MCF 10A (cell line): ENCODE measurements around the gene CWC27. TPM values are rescaled to one million over a fixed set of nuclear protein-coding genes. Genes with fewer than 3 reads are reported as not detected.

Experiments
- BruUV-seq: library from RNA; stranded (reverse); fragments of 400-500 nt; replicated peaks from 2 replicates; lab custom pipeline; 2021; lab: Mats Ljungman, UMichigan
- CTCF ChIA-PET: fragments of 300-600 bp; sonication (Branson Sonifier 250); formaldehyde crosslinking; extraction: SDS; loops from one replicate; lab custom pipeline; 2021; ENCODE audit warnings: antibody characterized with exemption, inconsistent platforms; lab: Yijun Ruan, JAX
- POLR2A ChIA-PET: fragments of 300-600, 350-650 bp; sonication (Branson Sonifier 250); formaldehyde crosslinking; extraction: SDS; loops from one replicate; lab custom pipeline; 2020; ENCODE audit warnings: antibody characterized with exemption, inconsistent platforms; lab: Yijun Ruan, JAX
- DNase-seq: peaks from one replicate; pipeline ENCODE4 v3.0.0-alpha.2; 2018; ENCODE audit not compliant: unreplicated experiment
- H3K27ac Mint-ChIP-seq: one replicate; pipeline ENCODE4 v1.8.0; 2022; ENCODE audit warnings: mild to moderate bottlenecking, low read depth, mixed read lengths; ENCODE audit not compliant: unreplicated experiment
- H3K27me3 Mint-ChIP-seq: one replicate; pipeline ENCODE4 v1.8.0; 2022; ENCODE audit warnings: mixed read lengths; ENCODE audit not compliant: insufficient read depth, unreplicated experiment
- H3K36me3 Mint-ChIP-seq: one replicate; pipeline ENCODE4 v1.8.0; 2022; ENCODE audit warnings: mild to moderate bottlenecking, moderate library complexity, mixed read lengths; ENCODE audit not compliant: insufficient read depth, unreplicated experiment
- H3K4me1 Mint-ChIP-seq: one replicate; pipeline ENCODE4 v1.8.0; 2022; ENCODE audit warnings: mixed read lengths; ENCODE audit not compliant: insufficient read depth, unreplicated experiment
- H3K4me3 Mint-ChIP-seq: one replicate; pipeline ENCODE4 v1.8.0; 2022; ENCODE audit warnings: mild to moderate bottlenecking, moderate library complexity, mixed read lengths; ENCODE audit not compliant: unreplicated experiment
- H3K9me3 Mint-ChIP-seq: one replicate; pipeline ENCODE4 v1.8.0; 2022; ENCODE audit warnings: mixed read lengths; ENCODE audit not compliant: unreplicated experiment
- CTCF ChIP-seq: fragments of 200-600 bp; IDR thresholded peaks from one replicate; pipeline ENCODE4 v1.8.0; 2022; ENCODE audit warnings: antibody characterized with exemption, mild to moderate bottlenecking; ENCODE audit not compliant: unreplicated experiment
- intact Hi-C: fragments of 100-400 bp; cut with micrococcal nuclease; formaldehyde crosslinking; loops from 2 replicates; pipeline ENCODE4 v1.14.1; 2022
- total RNA-seq: library from RNA; stranded (reverse); gene quantifications from 2 replicates; pipeline ENCODE4 v1.2.3, GENCODE V29; 2022

Gene CWC27
- total RNA-seq, 1 experiment from 2014 or later = 34.2 TPM

GRCh38 chr5:65034029-65034812 lies 265.5 kb downstream of the CWC27 start:
- H3K27me3 Mint-ChIP-seq = no peaks in the 10 kb centered on the region
- BruUV-seq = no TSS peak
- no peak for DNase-seq
- peaks cover 6% of the 10 kb centered on the region for H3K36me3 Mint-ChIP-seq
- intact Hi-C loops = no loop called here
- H3K4me1 Mint-ChIP-seq = peaks cover 5% of the 10 kb centered on the region
- POLR2A ChIA-PET = interaction anchor here (0.7 to 1.0 kb wide), 2 partner anchors 18 to 293 kb away, joined by 3 read pairs; no protein-coding TSS in a partner anchor
- no peaks in the 10 kb centered on the region for H3K9me3 Mint-ChIP-seq
- H3K4me3 Mint-ChIP-seq = peak overlapping the region; percentile 19
- TF ChIP-seq CTCF = no peak
- CTCF ChIA-PET = interaction anchor here (0.6 to 1.1 kb wide), 3 partner anchors 71 to 665 kb away, joined by 3 to 5 read pairs (median 3); no protein-coding TSS in a partner anchor
- peak overlapping the region; percentile 92 for H3K27ac Mint-ChIP-seq

GRCh38 chr5:65034813-65035209 lies 266.1 kb downstream of the CWC27 start:
- intact Hi-C loops = no loop called here
- no TSS peak for BruUV-seq
- Mint-ChIP-seq H3K4me1 (peaks cover 4% of the 10 kb centered on the region), H3K36me3 (peaks cover 6% of the 10 kb centered on the region), H3K4me3 (peak overlapping the region; percentile 78), H3K9me3 (no peaks in the 10 kb centered on the region), H3K27ac (peak overlapping the region; percentile 92), H3K27me3 (no peaks in the 10 kb centered on the region)
- no peak for TF ChIP-seq CTCF
- ChIA-PET CTCF (interaction anchor here (0.7 to 1.0 kb wide), 3 partner anchors 72 to 448 kb away, joined by 3 to 6 read pairs (median 3); no protein-coding TSS in a partner anchor), POLR2A (interaction anchor here (0.6 to 1.4 kb wide), 7 partner anchors 12 to 528 kb away, joined by 3 to 16 read pairs (median 3); partner anchors contain the start of genes ADAMTS6, CENPK and PPWD1)
- no peak for DNase-seq

GRCh38 chr5:65035211-65036206 lies 266.8 kb downstream of the CWC27 start:
- Mint-ChIP-seq H3K9me3 (no peaks in the 10 kb centered on the region), H3K27me3 (no peaks in the 10 kb centered on the region), H3K36me3 (peaks cover 6% of the 10 kb centered on the region), H3K27ac (peak overlapping the region; percentile 92), H3K4me1 (no peaks in the 10 kb centered on the region), H3K4me3 (peak overlapping the region; percentile 78)
- BruUV-seq = TSS peak; percentile 73
- ChIA-PET CTCF (interaction anchor here (0.7 to 1.0 kb wide), 3 partner anchors 71 to 447 kb away, joined by 3 to 6 read pairs (median 3); no protein-coding TSS in a partner anchor), POLR2A (interaction anchor here (0.6 to 1.5 kb wide), 10 partner anchors 11 to 528 kb away, joined by 3 to 16 read pairs (median 3); partner anchors contain the start of genes ADAMTS6, CENPK and PPWD1)
- DNase-seq = peak; percentile 81
- TF ChIP-seq CTCF = no peak
- intact Hi-C loops = no loop called here
